ENCODE results near the gene IFI27L1.

Gene IFI27L1

DNA sequence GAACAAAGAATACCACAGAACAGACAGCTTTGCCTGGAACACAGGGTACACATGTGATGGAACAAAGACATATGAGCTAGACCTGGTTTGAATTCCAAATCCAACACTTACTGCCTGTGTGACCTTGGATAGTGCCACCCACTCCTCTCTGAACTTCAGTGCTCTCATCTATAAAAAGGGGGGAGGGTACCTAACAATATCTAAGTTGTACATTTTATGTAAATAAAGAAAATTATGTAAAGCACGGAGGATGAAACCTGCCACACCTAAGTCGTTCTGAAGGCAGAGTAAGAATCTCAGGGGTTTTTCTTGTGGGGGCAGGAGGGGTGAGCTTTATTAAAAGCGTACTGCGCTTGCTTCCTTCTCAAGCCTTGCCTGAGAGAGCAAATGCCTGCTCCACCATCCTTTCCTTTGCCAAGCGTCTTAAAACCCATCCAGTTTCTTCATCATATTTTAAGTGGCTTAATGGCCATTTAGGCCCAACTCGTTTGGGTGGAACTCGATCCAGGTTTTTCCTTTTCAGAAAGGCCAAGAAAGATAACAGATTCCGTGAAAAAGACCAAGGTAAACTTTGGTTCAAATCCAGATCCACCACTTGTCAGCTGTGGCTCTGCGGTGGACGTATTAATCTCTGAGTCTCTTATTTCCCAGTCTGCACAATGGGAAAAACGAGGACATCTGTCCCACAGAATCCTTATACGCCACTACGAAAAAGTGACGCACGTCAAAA, 1.1 kb upstream of the IFI27L1 start:
- no peak for DNase-seq (ENCODE audit: low read depth)

DNA sequence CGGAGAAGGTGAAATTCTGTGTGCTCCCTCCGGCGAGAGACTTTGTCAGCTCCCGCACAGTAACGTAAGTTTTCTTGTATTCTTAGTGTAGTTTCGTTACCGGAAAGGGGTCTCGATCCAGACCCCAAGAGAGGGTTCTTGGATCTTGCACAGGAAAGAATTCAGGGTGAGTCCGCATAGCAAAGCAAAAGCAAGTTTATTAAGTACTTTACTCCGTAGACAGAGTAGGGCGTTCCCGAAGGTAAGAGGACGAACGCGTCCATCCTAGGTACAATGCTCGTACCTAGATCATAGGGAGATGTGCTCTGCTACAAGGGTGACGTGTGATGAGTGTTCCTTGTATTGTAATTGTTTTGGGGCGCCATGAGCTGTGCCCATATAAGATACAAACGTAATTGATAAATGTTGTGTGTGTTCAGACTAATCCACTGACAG, 293 bp downstream of the IFI27L1 start:
- no peak for DNase-seq (ENCODE audit: low read depth)

DNA sequence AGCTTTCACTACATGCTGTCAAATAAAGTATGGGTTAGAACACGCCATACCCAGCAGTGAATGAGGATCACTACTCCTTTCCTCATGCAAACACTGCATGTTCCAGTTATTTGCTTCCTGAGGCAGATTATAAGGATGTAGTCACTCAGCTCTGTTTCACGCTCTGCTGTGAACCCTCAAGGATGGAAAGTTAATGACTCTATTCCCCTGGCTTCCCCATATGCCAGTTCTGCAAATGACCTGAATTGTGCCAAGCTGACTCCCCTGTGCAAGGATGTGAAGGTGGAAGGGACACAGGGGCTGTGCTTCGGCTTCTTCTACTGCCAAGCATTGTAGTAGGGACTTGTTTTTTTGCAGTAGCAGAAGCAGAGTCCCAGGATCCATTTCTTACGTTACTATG, 6.8 kb downstream of the IFI27L1 start:
- DNase-seq (ENCODE audit: low read depth): no peak

DNA sequence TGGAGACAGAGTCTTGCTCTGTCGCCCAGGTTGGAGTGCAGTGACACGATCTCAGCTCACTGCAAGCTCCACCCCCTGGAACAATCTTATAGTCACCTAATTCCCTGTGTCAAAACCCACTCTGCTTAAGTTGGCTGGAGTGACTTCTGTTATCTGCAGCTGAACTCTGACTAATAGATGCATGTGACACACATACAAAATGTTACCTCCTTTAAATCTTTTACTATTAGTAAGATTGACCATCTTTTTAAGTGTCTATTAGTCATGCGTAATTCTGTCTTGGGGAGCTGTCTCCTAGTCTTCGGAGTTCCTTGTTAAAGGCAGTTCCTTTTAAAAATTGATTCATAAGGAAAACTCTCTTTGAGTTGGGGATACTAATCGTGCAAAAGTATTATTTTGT, 7.4 kb downstream of the IFI27L1 start:
- no peak for DNase-seq (ENCODE audit: low read depth)

DNA sequence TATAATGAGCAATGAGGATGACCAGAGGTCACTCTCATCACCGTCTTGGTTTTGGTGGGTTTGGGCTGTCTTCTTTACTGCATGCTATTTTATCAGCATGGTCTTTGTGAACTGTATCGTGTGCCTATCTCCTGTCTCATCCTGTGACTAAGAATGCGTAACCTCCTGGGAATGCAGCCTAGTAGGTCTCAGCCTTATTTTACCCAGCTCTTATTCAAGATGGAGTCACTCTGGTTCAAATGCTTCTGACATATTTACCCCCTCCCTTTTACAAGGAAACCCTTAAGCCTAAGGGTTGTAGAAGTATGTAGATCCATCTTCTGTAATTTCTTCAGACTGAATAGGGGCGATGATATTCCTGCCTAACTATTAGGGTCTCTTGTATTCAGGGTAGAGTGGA, 8.4 kb downstream of the IFI27L1 start:
- DNase-seq (ENCODE audit: low read depth): no peak

DNA sequence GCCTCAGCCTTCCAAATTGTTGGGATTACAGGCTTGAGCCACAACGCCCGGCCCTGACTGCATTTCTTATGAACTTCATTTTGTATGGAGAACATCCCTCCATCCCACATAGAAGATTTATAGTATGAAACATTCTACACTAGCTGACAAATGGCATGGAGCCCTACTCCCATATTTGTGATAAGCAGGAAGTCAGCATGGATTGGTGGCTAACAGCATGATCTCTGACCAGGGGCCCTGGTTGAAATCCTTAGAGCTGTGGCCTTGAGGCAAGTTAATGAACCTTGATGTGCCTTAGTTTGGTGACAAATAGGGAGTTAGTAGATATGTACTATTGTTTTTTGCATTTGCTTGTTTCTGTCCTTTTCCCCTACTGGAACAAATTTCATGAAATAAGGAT, 12.3 kb downstream of the IFI27L1 start:
- no peak for DNase-seq (ENCODE audit: low read depth)

DNA sequence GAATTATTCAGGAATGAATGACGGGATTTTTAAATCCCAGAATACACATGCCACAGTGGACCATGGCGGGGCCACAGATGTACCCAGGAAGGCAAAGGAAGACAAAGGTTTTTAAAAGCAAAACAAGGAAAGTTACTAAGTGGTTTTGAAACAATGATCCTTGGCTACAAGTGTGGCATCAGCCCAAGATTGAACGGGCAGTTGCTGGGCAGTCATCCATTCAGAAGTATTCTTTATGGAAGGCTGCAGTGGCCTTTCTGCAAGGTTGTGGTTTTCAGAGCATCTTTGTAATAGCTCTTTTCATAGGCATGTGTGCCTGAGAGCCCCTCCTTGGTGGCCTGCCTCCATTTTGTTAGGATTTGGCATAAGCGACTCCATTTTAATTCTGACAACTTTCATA, 16.0 kb downstream of the IFI27L1 start:
- DNase-seq (ENCODE audit: low read depth): no peak

DNA sequence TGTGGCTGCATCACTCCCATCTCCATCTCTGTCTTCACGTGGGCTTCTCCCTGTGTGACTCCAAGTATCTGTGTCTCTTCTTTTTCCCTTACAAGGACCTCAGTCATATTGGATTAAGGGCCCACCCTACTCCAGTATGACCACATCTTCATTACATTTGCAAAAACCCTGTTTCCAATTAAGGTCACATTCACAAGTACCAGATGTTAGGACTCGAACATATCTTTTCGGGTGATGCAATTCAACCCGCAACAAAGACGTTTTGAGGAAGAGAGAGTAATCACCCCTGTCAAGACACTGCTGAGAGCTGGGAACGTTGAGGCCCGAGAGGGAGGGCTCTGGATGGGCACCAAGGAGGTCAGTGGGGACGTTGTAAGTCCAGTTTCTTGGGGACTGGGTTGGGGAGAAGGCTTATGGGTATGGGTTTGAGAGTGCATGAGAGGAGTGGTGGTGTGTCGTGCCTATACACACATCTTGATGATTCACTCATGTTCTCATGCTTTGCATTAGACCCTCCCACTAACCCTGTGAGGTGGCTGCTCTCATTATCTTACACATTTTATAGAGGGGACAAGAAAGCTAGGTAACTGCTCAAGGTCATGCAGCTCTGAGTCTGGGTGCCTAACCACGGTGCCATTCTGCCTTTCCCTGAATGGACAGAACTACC, 17.3 kb downstream of the IFI27L1 start:
- no peak for DNase-seq (ENCODE audit: low read depth)

DNA sequence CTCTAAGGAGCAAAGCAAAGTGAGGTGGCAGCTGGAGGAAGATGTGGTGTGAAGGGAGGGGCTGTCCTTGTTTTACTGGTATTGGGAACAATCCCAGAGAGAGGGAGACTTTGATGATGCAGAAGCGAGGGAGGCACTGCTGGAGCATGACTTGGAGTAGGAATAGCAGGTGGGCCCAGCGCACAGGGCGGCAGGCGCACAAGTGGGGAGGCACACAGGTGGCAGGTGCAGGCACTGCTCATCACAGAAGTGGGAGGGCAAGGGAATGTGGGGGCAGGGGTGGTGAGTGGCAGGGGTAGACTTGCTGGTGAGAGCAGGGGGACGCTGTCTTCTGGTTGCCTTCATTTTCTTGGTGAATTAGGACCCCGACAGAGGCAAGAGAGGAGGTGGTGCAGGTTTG, 17.9 kb downstream of the IFI27L1 start:
- DNase-seq (ENCODE audit: low read depth): no peak

DNA sequence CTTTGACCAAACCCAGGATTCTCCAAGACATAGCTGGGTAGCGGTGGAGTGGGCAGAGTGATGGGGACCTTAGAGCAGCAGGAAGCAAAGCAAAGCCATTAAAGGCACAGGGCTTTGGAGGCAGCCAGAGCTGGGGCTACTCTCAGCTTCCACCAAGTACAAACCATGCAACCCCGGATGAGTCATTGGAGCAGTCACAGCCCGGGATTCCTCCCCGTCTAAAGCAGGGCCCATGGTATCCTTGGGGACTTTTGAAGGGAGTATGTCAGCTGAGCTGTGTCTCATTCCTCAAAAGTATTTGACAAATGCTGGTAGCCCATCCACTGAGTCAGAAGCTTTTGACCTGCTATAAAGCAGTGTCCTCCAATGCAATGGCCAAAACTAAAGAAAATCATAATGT, 19.7 kb downstream of the IFI27L1 start:
- DNase-seq (ENCODE audit: low read depth): no peak

DNA sequence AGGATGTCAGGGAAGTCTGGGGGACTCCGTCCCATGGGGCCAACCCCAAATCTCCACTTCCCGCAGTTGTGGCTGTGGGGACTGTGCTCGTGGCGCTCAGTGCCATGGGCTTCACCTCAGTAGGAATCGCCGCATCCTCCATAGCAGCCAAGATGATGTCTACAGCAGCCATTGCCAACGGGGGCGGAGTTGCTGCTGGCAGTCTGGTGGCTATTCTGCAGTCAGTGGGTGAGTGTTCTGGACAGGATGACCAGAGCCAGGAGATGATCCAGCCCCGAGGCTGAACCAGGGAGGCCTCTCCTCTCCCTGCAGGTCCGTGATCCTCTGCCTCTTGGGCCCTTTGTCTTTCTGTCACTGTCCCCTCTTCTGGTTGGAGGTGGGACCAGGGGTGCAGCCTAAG, 20.6 kb downstream of the IFI27L1 start:
- DNase-seq (ENCODE audit: low read depth): no peak

DNA sequence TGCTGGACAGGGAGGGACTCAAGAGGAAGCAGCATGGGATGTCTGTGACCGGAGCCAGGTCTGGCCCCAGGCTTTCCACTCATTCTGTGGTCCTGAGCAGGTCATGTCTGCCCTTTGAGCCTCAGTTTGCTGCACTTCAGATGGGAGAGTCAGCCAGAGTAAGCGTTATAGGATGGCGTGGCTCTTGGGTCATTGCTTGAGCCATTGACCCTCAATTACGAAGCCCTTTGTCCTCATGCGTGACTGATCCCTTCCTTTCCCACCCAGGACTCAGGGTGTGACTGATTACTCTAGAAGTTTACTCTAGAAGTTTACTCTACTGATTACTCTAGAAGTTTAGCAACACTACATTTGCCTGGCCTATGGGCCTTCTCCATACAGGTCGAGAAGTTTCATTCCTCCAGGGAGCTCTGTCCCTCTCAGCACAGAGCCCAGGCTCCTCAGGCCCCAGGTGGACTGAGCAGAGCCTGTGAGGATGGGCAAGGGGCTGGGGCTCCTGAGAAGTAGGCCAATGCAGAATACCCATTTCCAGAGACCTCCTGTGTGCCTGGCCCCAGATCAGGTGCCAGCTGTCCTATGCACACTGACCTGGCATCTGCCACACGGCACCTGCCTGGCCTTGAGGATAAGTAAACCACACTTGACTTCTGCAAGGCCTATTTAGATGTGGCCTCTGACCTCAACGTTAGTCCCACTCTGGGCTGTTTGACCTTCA, 21.8 kb downstream of the IFI27L1 start:
- no peak for DNase-seq (ENCODE audit: low read depth)

DNA sequence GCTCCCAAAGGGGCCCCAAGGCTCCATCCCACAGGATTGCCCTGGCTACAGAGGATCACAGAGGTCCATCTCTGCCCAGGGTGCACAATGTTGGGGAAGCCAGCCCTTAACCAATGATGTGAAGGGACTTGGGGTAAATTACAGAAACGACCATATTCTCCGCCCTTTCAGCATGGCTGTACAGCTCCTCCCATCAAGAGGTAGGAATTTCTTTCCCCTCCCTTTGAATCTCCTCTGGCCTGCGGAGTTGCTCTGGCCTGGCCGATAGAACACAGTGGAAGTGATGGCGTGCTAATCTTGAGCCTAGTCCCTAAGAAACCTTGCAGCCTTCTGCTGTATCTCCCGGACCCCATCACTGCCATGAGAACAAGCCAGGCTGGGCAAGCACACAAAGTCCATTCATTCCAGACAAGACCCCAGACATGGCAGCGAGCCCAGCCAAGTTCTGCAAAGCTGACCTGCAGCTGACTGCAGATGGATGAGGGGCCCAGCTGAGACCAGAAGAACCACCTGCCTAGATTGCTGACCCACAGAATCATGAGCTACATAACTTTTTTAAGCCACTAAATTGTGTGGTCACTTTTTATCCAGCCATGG, 22.5 kb downstream of the IFI27L1 start:
- DNase-seq (ENCODE audit: low read depth): no peak

DNA sequence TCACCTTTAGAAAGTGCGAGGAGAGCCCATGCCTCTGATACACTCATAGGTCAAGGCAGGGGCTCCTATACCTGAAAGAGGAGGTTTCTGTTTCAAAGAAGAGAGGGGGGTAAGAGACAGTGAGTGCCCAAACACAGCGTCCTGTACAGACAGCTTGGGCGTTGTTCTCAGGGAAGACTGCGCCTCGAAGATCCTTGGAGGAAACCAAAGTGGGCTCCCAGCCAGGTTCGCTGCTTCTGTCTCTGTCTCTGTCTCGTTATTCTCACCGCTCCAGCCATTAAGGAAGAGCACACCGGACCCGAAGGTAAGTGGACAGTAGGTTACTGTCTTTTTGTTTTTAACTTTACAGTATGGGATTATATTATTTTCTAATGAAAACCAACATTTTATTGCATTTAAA, 23.6 kb downstream of the IFI27L1 start:
- no peak for DNase-seq (ENCODE audit: low read depth)

DNA sequence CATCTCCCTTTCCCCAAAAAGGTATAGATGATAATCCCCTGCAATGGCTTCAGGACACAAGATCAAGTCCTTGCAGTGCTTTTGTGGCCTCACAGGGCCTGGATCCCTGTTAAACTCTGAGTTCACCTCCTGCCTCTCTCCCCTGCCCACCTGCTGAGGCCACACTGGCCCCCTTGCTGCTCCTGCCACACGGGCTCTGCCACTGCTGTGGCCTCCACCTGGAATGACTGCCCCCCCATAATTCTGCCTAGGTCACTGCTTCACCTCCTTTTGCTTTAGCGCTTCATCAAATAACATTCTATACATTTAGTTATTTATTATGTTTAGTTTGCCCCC, 28.8 kb downstream of the IFI27L1 start:
- DNase-seq (ENCODE audit: low read depth): no peak

DNA sequence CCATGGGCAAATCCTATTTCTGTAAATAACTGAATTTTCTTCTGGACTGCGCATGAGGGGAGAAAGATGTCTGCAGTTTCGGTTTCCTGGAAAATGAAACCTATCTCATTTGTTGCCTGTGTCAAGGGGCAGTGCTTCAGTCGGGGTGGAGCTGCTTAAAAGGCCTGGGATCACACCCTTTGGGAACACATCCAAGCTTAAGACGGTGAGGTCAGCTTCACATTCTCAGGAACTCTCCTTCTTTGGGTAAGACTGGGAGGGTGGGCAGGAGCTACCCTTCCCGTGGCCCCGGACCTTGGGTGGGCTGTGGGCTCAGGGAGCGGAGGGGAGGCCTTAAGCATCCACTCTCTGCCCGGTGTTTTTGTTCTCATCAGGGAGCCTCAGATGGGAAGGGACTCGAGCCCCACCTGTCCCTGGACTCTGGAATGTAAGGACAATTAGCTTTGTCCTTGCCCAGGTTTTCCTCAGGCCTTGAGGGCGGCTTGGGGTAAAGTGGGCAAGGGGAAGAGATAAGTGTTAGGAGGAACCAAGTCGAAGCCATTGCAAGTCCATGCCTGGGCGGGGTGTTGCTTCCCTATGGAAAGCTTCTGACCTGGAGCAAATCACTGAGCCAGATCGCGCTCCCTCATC, 29.6 kb downstream of the IFI27L1 start, which contains the start of gene IFI27:
TSS of gene IFI27 (plus strand) at position 185 of the 630 bp plus-strand sequence.
- DNase-seq (ENCODE audit: low read depth): no peak

DNA sequence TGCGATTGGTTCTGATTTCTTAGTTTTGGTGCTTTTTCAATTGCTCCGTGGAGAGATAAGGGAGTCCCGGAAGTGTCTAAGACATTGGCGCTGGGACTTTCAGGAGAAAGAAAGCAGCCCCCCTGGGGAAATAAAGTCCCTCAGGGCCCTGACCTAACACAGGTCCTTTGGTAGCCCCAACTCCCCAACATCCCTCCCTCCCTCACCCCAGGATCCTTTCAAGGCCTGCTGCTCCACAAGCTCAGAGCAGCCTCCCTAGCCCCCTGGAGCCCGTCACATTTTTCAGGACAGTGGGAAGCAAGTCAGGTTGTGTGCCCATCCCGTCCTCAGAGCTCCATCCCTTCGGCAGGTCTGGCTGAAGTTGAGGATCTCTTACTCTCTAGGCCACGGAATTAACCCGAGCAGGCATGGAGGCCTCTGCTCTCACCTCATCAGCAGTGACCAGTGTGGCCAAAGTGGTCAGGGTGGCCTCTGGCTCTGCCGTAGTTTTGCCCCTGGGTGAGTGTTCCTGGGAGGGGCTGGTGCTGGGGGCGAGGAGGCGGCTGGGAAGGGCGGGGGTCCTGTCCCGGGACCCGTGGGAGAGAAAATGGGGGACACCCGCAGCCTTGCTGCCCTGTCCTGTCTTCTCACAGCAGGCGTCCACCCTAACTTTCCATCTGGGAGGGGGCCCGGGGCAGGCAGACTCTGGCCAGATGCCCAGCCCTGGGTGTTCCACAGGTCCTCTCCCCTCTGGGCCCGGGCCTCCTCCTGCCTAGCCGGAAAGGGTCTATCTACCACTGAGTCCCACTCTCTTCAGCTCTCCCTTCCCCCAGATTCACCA, 30.4 kb downstream of the IFI27L1 start:
- no peak for DNase-seq (ENCODE audit: low read depth)

DNA sequence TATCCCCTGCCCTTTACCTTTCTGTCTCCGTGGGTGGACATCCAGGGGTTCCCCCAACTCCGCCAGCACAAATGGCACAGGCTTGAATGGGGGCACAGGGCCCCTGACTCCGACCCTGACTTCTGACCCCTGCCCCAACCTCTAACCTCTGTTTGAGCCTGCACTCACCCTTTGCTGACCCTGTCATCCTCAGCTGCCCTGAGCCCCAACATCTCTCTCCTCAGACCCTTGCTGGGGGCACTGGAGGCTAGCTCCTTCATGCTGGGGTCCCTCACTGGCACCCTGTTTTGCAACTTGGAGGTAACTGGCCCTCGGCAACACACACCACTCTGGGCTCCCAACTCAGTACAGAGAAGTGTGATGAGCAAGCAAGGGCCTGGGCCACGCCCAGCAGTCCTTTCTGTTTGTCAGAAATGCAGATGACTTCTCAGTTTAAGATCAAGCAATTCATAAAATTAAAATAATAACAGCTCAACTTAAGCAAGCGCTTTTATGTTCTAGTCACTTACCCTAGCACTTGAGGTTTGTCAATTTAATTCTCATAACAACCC, 31.5 kb downstream of the IFI27L1 start:
- no peak for DNase-seq (ENCODE audit: low read depth)

DNA sequence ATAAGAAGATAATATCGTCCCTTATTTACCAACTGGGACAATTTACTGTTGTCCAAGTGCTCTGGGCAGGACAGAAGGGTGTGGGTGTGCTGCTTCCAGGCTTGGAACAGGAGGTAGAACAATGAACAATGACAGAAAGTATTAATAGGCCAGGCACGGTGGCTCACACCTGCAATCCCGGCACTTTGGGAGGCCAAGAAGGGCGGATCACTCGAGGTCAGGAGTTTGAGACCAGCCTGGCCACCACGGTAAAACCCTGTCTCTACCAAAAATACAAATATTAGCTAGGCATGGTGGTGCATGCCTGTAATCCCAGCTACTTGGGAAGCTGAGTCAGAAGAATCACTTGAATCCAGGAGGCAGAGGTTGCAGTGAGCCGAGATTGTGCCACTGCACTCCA, 32.0 kb downstream of the IFI27L1 start:
- DNase-seq (ENCODE audit: low read depth): no peak

DNA sequence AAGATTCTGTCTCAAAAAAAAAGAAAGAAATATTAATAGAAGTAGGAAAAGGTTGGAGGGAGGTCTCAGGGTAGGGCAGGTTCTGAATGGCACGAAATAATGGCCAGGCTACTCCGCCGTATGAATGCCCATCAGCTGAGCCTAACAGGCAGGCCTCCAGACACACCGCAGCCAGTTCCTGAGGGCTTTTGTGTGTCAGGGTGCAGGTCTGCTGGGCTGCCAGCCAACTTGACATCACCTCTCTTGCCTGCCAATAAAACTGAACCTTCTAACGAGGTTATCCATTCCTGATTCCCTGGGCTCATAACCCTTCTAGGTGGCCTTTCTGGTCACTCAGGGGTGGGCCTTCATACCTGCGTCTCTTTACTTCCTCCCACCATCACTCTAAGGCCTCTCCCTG, 32.4 kb downstream of the IFI27L1 start:
- DNase-seq (ENCODE audit: low read depth): no peak

DNA sequence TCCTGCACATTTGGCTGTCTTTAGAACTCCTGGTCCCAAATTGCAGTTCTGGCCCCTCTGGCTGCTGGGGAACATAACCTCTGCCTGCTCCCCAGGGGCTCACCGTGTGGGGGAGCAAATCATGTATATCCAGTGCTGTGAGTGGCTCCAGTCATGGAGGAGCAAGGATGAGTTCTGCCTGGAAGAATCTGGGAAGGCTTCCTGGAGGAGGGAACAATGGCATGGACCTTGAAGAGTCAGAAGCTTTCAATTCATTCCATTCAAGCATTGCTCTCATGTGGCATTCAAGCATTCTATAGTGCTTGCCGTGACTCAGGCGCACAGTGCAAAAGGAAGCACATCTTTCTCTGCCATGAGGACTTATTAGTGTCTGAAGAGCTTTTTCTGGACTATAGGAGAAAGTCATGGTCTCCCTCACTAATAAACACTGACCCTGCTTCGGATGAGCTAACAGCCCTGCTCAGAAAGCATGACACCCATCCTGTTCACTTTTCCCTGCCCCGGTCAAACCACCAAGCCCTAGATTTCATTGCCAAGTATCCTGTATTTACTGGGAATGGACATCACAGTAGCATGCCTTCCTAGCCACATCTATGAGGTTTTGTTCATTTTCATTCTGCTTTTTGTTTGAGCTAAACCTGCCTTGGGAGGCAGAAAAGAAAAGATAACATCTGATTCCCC, 32.9 kb downstream of the IFI27L1 start:
- no peak for DNase-seq (ENCODE audit: low read depth)

All from CMK (cell line).